Cardiac muscle cell (in vitro differentiated cells and primary cell): ENCODE measurements around the gene BPI. TPM values are rescaled to one million over a fixed set of nuclear protein-coding genes. Genes with fewer than 3 reads are reported as not detected.

Source experiments
- DNase-seq, 2 donors: peaks; one replicate each; pipeline versions ENCODE4 v3.0.0 to v3.0.0-alpha.2; 2010 to 2017; ENCODE audit warnings: low read depth in 1 of 2, low spot score in 1 of 2
- H3K27ac ChIP-seq: fragments of 200-600 bp; sonication (generic); 2 replicates; pipeline ENCODE4 v1.5.1; 2016
- H3K27me3 ChIP-seq: fragments of 200-600 bp; sonication (generic); 2 replicates; pipeline ENCODE4 v1.6.0; 2016; ENCODE audit warnings: control low read depth
- H3K36me3 ChIP-seq: fragments of 200-600 bp; sonication (generic); 2 replicates; pipeline ENCODE4 v1.5.1; 2016; ENCODE audit warnings: control low read depth
- H3K4me1 ChIP-seq: fragments of 200-600 bp; sonication (generic); 2 replicates; pipeline ENCODE4 v1.8.1; 2017; ENCODE audit warnings: low read depth, mild to moderate bottlenecking, mixed run types
- H3K4me3 ChIP-seq: fragments of 200-600 bp; sonication (generic); 2 replicates; pipeline ENCODE4 v1.5.1; 2016; ENCODE audit warnings: mild to moderate bottlenecking
- H3K9me3 ChIP-seq: fragments of 200-600 bp; sonication (generic); 2 replicates; pipeline ENCODE4 v1.5.1; 2017; ENCODE audit warnings: low read depth, mild to moderate bottlenecking, control low read depth
- polyA plus RNA-seq: library from polyadenylated mRNA; unstranded; fragments of >200 nt; fragmentation: Nextera tagmentation; extraction: Ambion mirVana; gene quantifications from 2 replicates; pipeline ENCODE4 v1.2.1, GENCODE V29; 2016
- total RNA-seq: library from RNA; depleted of rRNA; stranded (reverse); fragments of >200 nt; gene quantifications from 2 replicates; pipeline ENCODE4 v1.2.3, GENCODE V29; 2016
- TF ChIP-seq, protein P1 (sequence below): IDR thresholded peaks from 2 replicates; pipeline ENCODE4 v1.5.1; 2012; ENCODE audit warnings: low read depth, mild to moderate bottlenecking, low read length

BPI gene
- total and polyA plus RNA-seq, 2 experiments from 2014 or later: not detected

DNA sequence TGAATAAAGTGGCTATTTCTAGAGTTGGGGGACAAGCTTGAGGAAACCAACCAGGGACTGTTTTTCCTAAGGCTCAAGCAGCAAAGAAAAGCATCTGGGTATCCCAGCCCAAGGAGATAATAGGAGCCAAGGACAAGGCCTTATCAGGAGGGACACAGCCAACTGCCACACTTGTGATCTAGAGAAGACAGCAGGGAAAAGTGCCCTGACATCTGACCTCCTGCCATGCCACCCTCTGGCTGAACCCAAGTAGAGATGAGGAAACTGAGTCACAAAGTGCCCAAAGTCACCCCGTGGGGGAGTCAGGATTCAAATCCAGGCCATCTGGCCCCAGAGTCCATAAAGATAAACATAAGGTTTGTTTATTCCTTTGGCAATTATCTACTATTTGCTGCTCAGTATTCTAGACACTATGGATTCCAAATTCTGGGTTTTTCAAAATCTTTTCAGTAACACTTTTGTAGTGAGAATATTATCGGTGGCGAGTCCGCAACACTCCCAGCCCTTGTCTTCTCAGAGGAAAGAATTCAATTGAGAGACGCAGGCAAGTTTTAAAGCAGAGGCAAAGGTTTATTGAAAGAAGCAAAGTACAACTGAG, 38.9 kb downstream of the BPI start:
- TF ChIP-seq, protein P1, sequence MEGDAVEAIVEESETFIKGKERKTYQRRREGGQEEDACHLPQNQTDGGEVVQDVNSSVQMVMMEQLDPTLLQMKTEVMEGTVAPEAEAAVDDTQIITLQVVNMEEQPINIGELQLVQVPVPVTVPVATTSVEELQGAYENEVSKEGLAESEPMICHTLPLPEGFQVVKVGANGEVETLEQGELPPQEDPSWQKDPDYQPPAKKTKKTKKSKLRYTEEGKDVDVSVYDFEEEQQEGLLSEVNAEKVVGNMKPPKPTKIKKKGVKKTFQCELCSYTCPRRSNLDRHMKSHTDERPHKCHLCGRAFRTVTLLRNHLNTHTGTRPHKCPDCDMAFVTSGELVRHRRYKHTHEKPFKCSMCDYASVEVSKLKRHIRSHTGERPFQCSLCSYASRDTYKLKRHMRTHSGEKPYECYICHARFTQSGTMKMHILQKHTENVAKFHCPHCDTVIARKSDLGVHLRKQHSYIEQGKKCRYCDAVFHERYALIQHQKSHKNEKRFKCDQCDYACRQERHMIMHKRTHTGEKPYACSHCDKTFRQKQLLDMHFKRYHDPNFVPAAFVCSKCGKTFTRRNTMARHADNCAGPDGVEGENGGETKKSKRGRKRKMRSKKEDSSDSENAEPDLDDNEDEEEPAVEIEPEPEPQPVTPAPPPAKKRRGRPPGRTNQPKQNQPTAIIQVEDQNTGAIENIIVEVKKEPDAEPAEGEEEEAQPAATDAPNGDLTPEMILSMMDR: no peak
- no peaks in the 10 kb centered on the region for H3K27me3 ChIP-seq
- no peak for DNase-seq
- no peak overlapping the region for H3K4me3 ChIP-seq
- H3K4me1 ChIP-seq: peaks cover 9% of the 10 kb centered on the region
- no peaks in the 10 kb centered on the region for H3K9me3 ChIP-seq
- H3K27ac ChIP-seq: no peak overlapping the region
- H3K36me3 ChIP-seq: no peaks in the 10 kb centered on the region

- H3K4me1 ChIP-seq: peaks cover 9% of the 10 kb centered on the region
- no peaks in the 10 kb centered on the region for H3K9me3 ChIP-seq
- H3K36me3 ChIP-seq: no peaks in the 10 kb centered on the region
- H3K27me3 ChIP-seq: no peaks in the 10 kb centered on the region
- TF ChIP-seq, protein P1: no peak
- no peak overlapping the region for H3K4me3 ChIP-seq
- no peak overlapping the region for H3K27ac ChIP-seq
- peak in 1 of 2 donors; percentile 78 for DNase-seq
Measured at GRCh38 chr20:38343311-38344106, 39.6 kb downstream of the BPI start.

- H3K4me1 ChIP-seq: peaks cover 6% of the 10 kb centered on the region
- TF ChIP-seq, protein P1: no peak
- DNase-seq: no peak
- H3K27ac ChIP-seq: no peak overlapping the region
- no peaks in the 10 kb centered on the region for H3K9me3 ChIP-seq
- no peaks in the 10 kb centered on the region for H3K27me3 ChIP-seq
- no peaks in the 10 kb centered on the region for H3K36me3 ChIP-seq
- no peak overlapping the region for H3K4me3 ChIP-seq
Measured at GRCh38 chr20:38344107-38344701, 40.2 kb downstream of the BPI start.

DNA sequence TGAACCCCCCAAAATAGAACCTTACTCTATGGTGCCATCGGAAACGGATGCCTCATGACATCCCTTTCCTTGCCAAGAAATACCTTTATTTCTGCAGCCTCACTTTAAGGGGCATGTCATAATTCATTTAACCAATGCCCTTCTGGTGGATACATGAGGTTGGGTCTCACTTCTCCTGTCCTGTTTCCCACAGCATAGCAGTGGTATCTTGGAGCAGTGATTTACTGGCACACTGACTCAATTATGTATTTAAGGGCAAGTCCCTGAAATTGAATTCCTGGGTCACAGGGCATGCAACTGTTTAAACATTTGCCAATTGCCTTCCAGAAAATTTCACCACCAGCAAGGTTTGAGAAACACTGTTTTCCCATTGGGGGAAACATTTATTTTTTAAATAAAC, 41.7 kb downstream of the BPI start:
- Histone ChIP-seq H3K9me3 (no peaks in the 10 kb centered on the region), H3K4me1 (peaks cover 5% of the 10 kb centered on the region), H3K4me3 (no peak overlapping the region), H3K36me3 (no peaks in the 10 kb centered on the region), H3K27ac (no peak overlapping the region), H3K27me3 (no peaks in the 10 kb centered on the region)
- no peak for DNase-seq
- TF ChIP-seq, protein P1: no peak

DNA sequence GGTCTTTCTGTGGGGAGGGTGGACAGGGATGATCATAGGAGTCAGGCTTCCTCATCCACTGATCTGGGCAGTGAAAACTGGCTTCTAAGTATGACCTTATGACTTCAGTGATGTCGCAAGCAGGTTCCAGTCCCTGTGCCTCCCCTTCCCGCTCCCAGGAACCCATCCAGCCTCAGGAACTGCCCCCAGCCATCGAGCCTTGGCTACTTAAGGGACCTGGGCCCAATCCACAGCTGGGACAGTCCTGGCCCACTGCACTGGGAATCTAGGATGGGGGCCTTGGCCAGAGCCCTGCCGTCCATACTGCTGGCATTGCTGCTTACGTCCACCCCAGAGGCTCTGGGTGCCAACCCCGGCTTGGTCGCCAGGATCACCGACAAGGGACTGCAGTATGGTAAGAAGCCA, 42.3 kb downstream of the BPI start, which contains the start of gene LBP:
Gene LBP, plus strand, starts transcription at position 236 of the 405 bp plus-strand sequence. Its CDS starts 35 bp downstream, at position 271.
- Histone ChIP-seq H3K9me3 (no peaks in the 10 kb centered on the region), H3K4me3 (no peak within 1 kb of the TSS), H3K27ac (no peak within 1 kb of the TSS), H3K36me3 (no peaks in the 10 kb centered on the region), H3K4me1 (peaks cover 5% of the 10 kb centered on the region), H3K27me3 (no peaks in the 10 kb centered on the region)
- DNase-seq: no peak
- TF ChIP-seq, protein P1: no peak
